ENCODE results near the gene OTUB2.

GRCh38 chr14:93981316-93982229, 44.6 kb upstream of the OTUB2 start:
- no peak for TF ChIP-seq POLR2AphosphoS5 (IDR thresholded peaks at IDR 0.05)
- TF ChIP-seq POLR2A (IDR thresholded peaks at IDR 0.05), result no peak
